Osteoblast (primary cell): Measurements from ENCODE around the gene CYP46A1. TPM values are rescaled to one million over a fixed set of nuclear protein-coding genes. Genes with fewer than 3 reads are reported as not detected.

Experiments
- DNase-seq: peaks from one replicate; pipeline ENCODE4 v3.0.0; 2011; ENCODE audit warnings: low spot score, mixed read lengths; ENCODE audit not compliant: insufficient read length; ENCODE audit errors: missing footprints
- H2AFZ ChIP-seq: 2 replicates; pipeline ENCODE4 v1.6.0; 2011; ENCODE audit warnings: mild to moderate bottlenecking, low read length
- H3K27ac ChIP-seq: 2 replicates; pipeline ENCODE4 v1.5.1; 2011; ENCODE audit warnings: mild to moderate bottlenecking, low read depth, low read length, moderate library complexity
- H3K27me3 ChIP-seq: 2 replicates; pipeline ENCODE4 v1.6.0; 2012; ENCODE audit warnings: mild to moderate bottlenecking, control low read depth, inconsistent platforms, low read length, moderate library complexity; ENCODE audit not compliant: insufficient read depth
- H3K36me3 ChIP-seq: 2 replicates; pipeline ENCODE4 v1.5.1; 2011; ENCODE audit warnings: mild to moderate bottlenecking, low read length, control low read depth, moderate library complexity; ENCODE audit not compliant: insufficient read depth
- H3K4me1 ChIP-seq: 2 replicates; pipeline ENCODE4 v1.5.1; 2011; ENCODE audit warnings: mild to moderate bottlenecking, low read length, control low read depth, moderate library complexity; ENCODE audit not compliant: insufficient read depth
- H3K4me2 ChIP-seq: 2 replicates; pipeline ENCODE4 v1.6.0; 2011; ENCODE audit warnings: mild to moderate bottlenecking, low read length; ENCODE audit not compliant: insufficient read depth
- H3K4me3 ChIP-seq: fragments of 200-600 bp; sonication (generic); 3 replicates; pipeline ENCODE4 v1.5.1; 2012; ENCODE audit warnings: mild to moderate bottlenecking, low read length, inconsistent platforms; ENCODE audit not compliant: insufficient read depth
- H3K79me2 ChIP-seq: 2 replicates; pipeline ENCODE4 v1.6.0; 2012; ENCODE audit warnings: mild to moderate bottlenecking, low read length, control low read depth, inconsistent platforms; ENCODE audit not compliant: insufficient read depth
- H3K9me3 ChIP-seq: 2 replicates; pipeline ENCODE4 v1.5.1; 2011; ENCODE audit warnings: low read depth, low read length, control low read depth
- H4K20me1 ChIP-seq: 2 replicates; pipeline ENCODE4 v1.6.0; 2012; ENCODE audit warnings: mild to moderate bottlenecking, low read length, control low read depth; ENCODE audit not compliant: insufficient read depth
- total RNA-seq: library from RNA; depleted of rRNA; stranded (reverse); fragments of >200 nt; gene quantifications from 2 replicates; pipeline ENCODE4 v1.2.3, GENCODE V29; 2012
- TF ChIP-seq, protein P1 (sequence below): IDR thresholded peaks from 2 replicates; pipeline ENCODE4 v1.5.1; 2011; ENCODE audit warnings: mild to moderate bottlenecking, low read depth, low read length, moderate library complexity; ENCODE audit errors: extremely low read depth

The CYP46A1 gene
- 0.36 and 0.59 TPM in 2 replicates for total RNA-seq

GRCh38 chr14:99683619-99684409 is at the start of gene CYP46A1:
Gene CYP46A1 (plus strand): TSS chr14:99684298. CDS start chr14:99684418, 120 bp downstream.
- Histone ChIP-seq H3K27ac (peak within 1 kb of the TSS; percentile 82), H3K79me2 (no peaks in the 10 kb centered on the region), H3K9me3 (no peaks in the 10 kb centered on the region), H3K36me3 (no peaks in the 10 kb centered on the region), H3K27me3 (peaks cover 5% of the 10 kb centered on the region), H3K4me2 (peak within 1 kb of the TSS; percentile 100), H4K20me1 (no peaks in the 10 kb centered on the region), H3K4me1 (peaks cover 11% of the 10 kb centered on the region), H3K4me3 (peak within 1 kb of the TSS; percentile 96), H2AFZ (peak within 1 kb of the TSS; percentile 91)
- DNase-seq = peak; percentile 100
- TF ChIP-seq, protein P1, sequence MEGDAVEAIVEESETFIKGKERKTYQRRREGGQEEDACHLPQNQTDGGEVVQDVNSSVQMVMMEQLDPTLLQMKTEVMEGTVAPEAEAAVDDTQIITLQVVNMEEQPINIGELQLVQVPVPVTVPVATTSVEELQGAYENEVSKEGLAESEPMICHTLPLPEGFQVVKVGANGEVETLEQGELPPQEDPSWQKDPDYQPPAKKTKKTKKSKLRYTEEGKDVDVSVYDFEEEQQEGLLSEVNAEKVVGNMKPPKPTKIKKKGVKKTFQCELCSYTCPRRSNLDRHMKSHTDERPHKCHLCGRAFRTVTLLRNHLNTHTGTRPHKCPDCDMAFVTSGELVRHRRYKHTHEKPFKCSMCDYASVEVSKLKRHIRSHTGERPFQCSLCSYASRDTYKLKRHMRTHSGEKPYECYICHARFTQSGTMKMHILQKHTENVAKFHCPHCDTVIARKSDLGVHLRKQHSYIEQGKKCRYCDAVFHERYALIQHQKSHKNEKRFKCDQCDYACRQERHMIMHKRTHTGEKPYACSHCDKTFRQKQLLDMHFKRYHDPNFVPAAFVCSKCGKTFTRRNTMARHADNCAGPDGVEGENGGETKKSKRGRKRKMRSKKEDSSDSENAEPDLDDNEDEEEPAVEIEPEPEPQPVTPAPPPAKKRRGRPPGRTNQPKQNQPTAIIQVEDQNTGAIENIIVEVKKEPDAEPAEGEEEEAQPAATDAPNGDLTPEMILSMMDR = no peak

GRCh38 chr14:99634443-99634842 is 49.7 kb upstream of the CYP46A1 start:
- Histone ChIP-seq H4K20me1 (no peaks in the 10 kb centered on the region), H3K4me2 (no peak overlapping the region), H3K4me3 (no peak overlapping the region), H3K27me3 (no peaks in the 10 kb centered on the region), H3K4me1 (no peaks in the 10 kb centered on the region), H3K27ac (no peak overlapping the region), H3K79me2 (no peaks in the 10 kb centered on the region), H3K9me3 (no peaks in the 10 kb centered on the region), H2AFZ (no peak overlapping the region), H3K36me3 (no peaks in the 10 kb centered on the region)
- TF ChIP-seq, protein P1 = no peak
- peak; percentile 71 for DNase-seq

DNA sequence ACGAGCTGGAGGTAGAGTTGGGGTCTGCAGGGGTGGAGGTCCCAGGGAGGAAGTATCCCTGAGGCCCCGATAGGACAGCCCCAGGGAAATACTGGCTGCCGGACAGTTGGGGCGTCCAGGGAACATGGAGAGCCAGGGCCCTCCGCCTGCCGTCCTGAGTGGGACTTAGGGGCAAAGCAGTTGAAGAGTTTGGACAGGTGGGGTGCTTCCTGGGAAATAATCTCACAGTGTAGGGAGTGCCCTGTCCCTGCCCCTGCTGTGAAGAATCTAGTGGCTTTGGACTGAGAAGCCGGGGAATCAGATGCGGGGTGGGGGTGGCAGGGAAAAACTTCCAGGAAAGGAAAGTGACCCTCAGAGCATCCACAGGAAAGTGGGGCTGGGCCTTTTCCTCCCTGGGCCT is 49.0 kb upstream of the CYP46A1 start:
- H4K20me1 ChIP-seq = no peaks in the 10 kb centered on the region
- H3K79me2 ChIP-seq = no peaks in the 10 kb centered on the region
- no peak overlapping the region for H3K27ac ChIP-seq
- H3K9me3 ChIP-seq = no peaks in the 10 kb centered on the region
- H3K4me2 ChIP-seq = no peak overlapping the region
- H3K4me1 ChIP-seq = no peaks in the 10 kb centered on the region
- TF ChIP-seq, protein P1 = no peak
- H3K36me3 ChIP-seq = no peaks in the 10 kb centered on the region
- no peaks in the 10 kb centered on the region for H3K27me3 ChIP-seq
- no peak overlapping the region for H3K4me3 ChIP-seq
- no peak overlapping the region for H2AFZ ChIP-seq
- DNase-seq = peak; percentile 52

GRCh38 chr14:99636487-99636886 is 47.6 kb upstream of the CYP46A1 start:
- no peaks in the 10 kb centered on the region for H4K20me1 ChIP-seq
- no peak for DNase-seq
- no peak overlapping the region for H2AFZ ChIP-seq
- H3K4me2 ChIP-seq = no peak overlapping the region
- H3K79me2 ChIP-seq = no peaks in the 10 kb centered on the region
- H3K27ac ChIP-seq = no peak overlapping the region
- no peaks in the 10 kb centered on the region for H3K9me3 ChIP-seq
- no peaks in the 10 kb centered on the region for H3K4me1 ChIP-seq
- TF ChIP-seq, protein P1 = no peak
- no peaks in the 10 kb centered on the region for H3K36me3 ChIP-seq
- H3K4me3 ChIP-seq = no peak overlapping the region
- H3K27me3 ChIP-seq = no peaks in the 10 kb centered on the region
